ENCODE data around the gene C5orf63.

The C5orf63 gene

GRCh38 chr5:127085796-127086195 is 12.5 kb upstream of the C5orf63 start:
- TF ChIP-seq CTCF (IDR thresholded peaks at IDR 0.05; ENCODE audit: low read depth, low read length, missing control alignments) = no peak
- no peak for DNase-seq (ENCODE audit: low read depth)
- H3K4me3 ChIP-seq (ENCODE audit: low read depth, low read length) = no peak overlapping the region

DNA sequence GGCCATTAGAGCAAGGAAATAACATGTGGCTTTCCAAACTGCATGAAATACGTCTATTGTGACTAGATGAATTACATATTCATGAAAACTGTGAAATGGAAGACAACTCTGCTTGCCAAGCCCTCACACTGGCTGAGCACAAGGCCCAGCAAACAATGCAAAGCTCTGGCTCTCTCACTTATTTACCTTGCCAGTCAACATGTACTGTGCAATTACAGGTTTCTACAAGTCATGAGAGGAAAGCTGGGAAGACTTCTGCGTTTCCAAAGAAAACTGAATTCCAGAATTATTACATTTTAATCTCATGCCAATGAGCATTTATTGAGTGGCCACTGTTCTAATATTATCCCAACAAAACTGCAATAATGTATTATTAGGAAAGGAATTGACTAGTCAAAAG is 12.1 kb upstream of the C5orf63 start:
- no peak for DNase-seq (ENCODE audit: low read depth)
- no peak overlapping the region for H3K4me3 ChIP-seq (ENCODE audit: low read depth, low read length)
- TF ChIP-seq CTCF (IDR thresholded peaks at IDR 0.05; ENCODE audit: low read depth, low read length, missing control alignments) = no peak

DNA sequence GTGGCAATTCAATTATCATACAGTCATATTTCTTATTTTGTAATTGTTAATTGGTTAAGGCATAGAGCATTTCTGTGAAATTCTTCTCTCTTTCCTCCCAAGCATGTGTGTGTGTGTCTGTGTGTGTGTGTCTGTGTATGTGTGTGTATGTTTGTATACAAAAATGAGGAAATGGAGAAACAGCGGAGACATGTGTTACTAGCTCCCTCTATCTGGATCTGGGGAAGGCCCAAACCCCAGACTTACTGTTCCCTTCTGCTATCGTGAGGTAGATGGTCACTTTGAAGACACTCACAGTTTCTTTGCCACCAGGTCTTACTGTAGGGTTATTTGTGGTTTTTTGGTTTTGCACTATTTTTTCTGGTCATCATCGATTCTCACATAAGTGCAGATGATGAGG is 11.4 kb upstream of the C5orf63 start:
- no peak for DNase-seq (ENCODE audit: low read depth)
- no peak for TF ChIP-seq CTCF (IDR thresholded peaks at IDR 0.05; ENCODE audit: low read depth, low read length, missing control alignments)
- H3K4me3 ChIP-seq (ENCODE audit: low read depth, low read length) = no peak overlapping the region

DNA sequence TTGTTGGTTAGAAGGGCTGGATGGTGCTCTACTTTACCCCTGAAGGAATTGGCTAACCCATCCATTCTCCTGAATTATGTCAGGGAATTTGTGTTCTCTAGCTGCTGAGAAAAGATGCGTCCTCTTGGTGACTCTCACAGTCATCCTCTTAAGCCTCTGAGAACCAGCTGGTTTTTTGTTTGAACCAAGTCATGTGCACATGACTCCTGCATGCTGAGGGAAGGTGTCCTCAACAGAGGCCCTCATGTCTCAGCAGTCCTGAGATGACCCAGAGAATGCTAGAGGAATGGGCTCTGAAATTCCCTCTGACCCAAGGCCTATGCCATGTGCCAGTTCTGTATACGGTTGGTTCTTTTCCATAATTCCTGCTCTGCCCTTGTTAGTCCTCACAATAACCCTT is 10.4 kb upstream of the C5orf63 start:
- DNase-seq (ENCODE audit: low read depth) = no peak
- no peak for TF ChIP-seq CTCF (IDR thresholded peaks at IDR 0.05; ENCODE audit: low read depth, low read length, missing control alignments)
- no peak overlapping the region for H3K4me3 ChIP-seq (ENCODE audit: low read depth, low read length)

DNA sequence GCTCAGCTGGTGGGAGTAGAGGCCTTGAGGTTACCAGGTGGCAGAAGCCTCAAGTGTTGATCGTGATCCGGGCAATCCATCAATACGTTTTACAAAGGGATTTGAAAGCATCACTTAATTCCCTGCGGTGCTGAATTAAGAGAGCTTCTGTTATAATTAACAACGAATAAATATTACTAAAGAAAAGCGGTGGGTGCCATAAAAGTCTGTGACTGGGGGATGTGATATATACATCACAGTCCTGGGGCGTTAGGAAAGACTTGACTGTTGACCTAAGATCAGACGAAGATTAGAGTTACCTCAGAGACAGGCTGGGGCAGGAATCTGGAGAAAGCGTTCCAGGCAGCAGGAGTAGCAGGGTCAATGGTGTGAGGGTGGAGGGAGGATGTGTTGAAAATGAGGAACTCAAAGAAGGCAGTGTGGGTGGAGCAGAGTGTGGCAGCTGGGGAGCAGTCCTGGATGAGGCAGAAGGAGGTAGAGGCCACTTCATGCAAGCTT is 6.7 kb upstream of the C5orf63 start:
- no peak overlapping the region for H3K4me3 ChIP-seq (ENCODE audit: low read depth, low read length)
- TF ChIP-seq CTCF (IDR thresholded peaks at IDR 0.05; ENCODE audit: low read depth, low read length, missing control alignments) = no peak
- no peak for DNase-seq (ENCODE audit: low read depth)

- DNase-seq (ENCODE audit: low read depth) = no peak
- TF ChIP-seq CTCF (IDR thresholded peaks at IDR 0.05; ENCODE audit: low read depth, low read length, missing control alignments) = no peak
- no peak overlapping the region for H3K4me3 ChIP-seq (ENCODE audit: low read depth, low read length)
Measured at GRCh38 chr5:127077366-127077765, 4.1 kb upstream of the C5orf63 start.

- DNase-seq (ENCODE audit: low read depth) = no peak
- TF ChIP-seq CTCF (IDR thresholded peaks at IDR 0.05; ENCODE audit: low read depth, low read length, missing control alignments) = no peak
- H3K4me3 ChIP-seq (ENCODE audit: low read depth, low read length) = no peak overlapping the region
Measured at GRCh38 chr5:127076315-127077129, 3.2 kb upstream of the C5orf63 start.
